GM23338 (cell line): ENCODE results near the gene PIK3CB. TPM values are rescaled to one million over a fixed set of nuclear protein-coding genes. Genes with fewer than 3 reads are reported as not detected.

Experiments
- ATAC-seq: fragments of 200-7000 bp; cut with Tn5 transposase; 3 replicates; pipeline ENCODE4 v1.9.1; 2020
- DNase-seq: peaks from one replicate; pipeline ENCODE4 v3.0.0-alpha.2; 2015; ENCODE audit warnings: low spot score
- H2AFZ ChIP-seq: fragments of 200-600 bp; sonication (generic); 2 replicates; pipeline ENCODE4 v1.8.0; 2016; ENCODE audit warnings: antibody characterized with exemption, mild to moderate bottlenecking, moderate library complexity
- H3F3A ChIP-seq: fragments of 200-600 bp; sonication (generic); replicated peaks from 2 replicates; pipeline ENCODE4 v1.8.0; 2017; ENCODE audit warnings: antibody characterized with exemption, mixed run types, low read depth
- H3K27ac ChIP-seq: fragments of 200-600 bp; sonication (generic); 2 replicates; pipeline ENCODE4 v1.6.1; 2016; ENCODE audit warnings: low read depth
- H3K27me3 ChIP-seq: fragments of 200-600 bp; sonication (generic); 2 replicates; pipeline ENCODE4 v1.8.0; 2016; ENCODE audit warnings: mild to moderate bottlenecking, mixed run types, moderate library complexity; ENCODE audit not compliant: insufficient read depth
- H3K36me3 ChIP-seq: fragments of 200-600 bp; sonication (generic); 2 replicates; pipeline ENCODE4 v1.8.0; 2016; ENCODE audit warnings: mild to moderate bottlenecking; ENCODE audit not compliant: insufficient read depth
- H3K4me1 ChIP-seq: fragments of 200-600 bp; sonication (generic); 2 replicates; pipeline ENCODE4 v1.8.0; 2016; ENCODE audit warnings: mild to moderate bottlenecking, moderate library complexity; ENCODE audit not compliant: insufficient read depth
- H3K4me2 ChIP-seq: fragments of 200-600 bp; sonication (generic); 2 replicates; pipeline ENCODE4 v1.7.1; 2017; ENCODE audit warnings: mixed run types
- H3K4me3 ChIP-seq: fragments of 200-600 bp; sonication (generic); 2 replicates; pipeline ENCODE4 v1.6.1; 2016; ENCODE audit warnings: mixed run types
- H3K79me2 ChIP-seq: fragments of 200-600 bp; sonication (generic); replicated peaks from 2 replicates; pipeline ENCODE4 v1.8.0; 2017; ENCODE audit warnings: mild to moderate bottlenecking; ENCODE audit not compliant: insufficient read depth
- H3K9me2 ChIP-seq: fragments of 200-600 bp; sonication (generic); 2 replicates; pipeline ENCODE4 v1.8.0; 2017; ENCODE audit not compliant: insufficient read depth
- H4K20me1 ChIP-seq: fragments of 200-600 bp; sonication (generic); replicated peaks from 2 replicates; pipeline ENCODE4 v1.8.0; 2017; ENCODE audit warnings: mild to moderate bottlenecking; ENCODE audit not compliant: insufficient read depth
- H3K27ac Mint-ChIP-seq: 2 replicates; pipeline ENCODE4 v1.8.0; 2020; ENCODE audit warnings: inconsistent platforms, mild to moderate bottlenecking, moderate library complexity, mixed read lengths
- H3K27me3 Mint-ChIP-seq: 3 replicates; pipeline ENCODE4 v1.8.0; 2022; ENCODE audit warnings: low read depth, mild to moderate bottlenecking, moderate library complexity, mixed read lengths, inconsistent platforms; ENCODE audit not compliant: insufficient read depth, poor library complexity
- H3K36me3 Mint-ChIP-seq: 3 replicates; pipeline ENCODE4 v1.8.0; 2021; ENCODE audit warnings: low read depth, mild to moderate bottlenecking, inconsistent platforms, moderate library complexity, mixed read lengths
- H3K4me1 Mint-ChIP-seq: 3 replicates; pipeline ENCODE4 v1.8.0; 2020; ENCODE audit warnings: mild to moderate bottlenecking, inconsistent platforms, mixed read lengths
- H3K4me3 Mint-ChIP-seq: 3 replicates; pipeline ENCODE4 v1.8.0; 2021; ENCODE audit warnings: moderate library complexity, mild to moderate bottlenecking, inconsistent platforms, mixed read lengths
- H3K9me3 Mint-ChIP-seq: 3 replicates; pipeline ENCODE4 v1.8.0; 2020; ENCODE audit warnings: moderate library complexity, mild to moderate bottlenecking, inconsistent platforms, mixed read lengths
- CTCF ChIP-seq, 2 experiments: fragments of 200-600 bp in 1 of 2; sonication (generic) in 1 of 2; conservative IDR thresholded peaks; 2 replicates each; pipeline versions ENCODE4 v1.5.1 to v1.6.1; 2016 to 2017; ENCODE audit warnings: antibody characterized with exemption in 2 of 2, low read depth in 2 of 2, mild to moderate bottlenecking in 2 of 2, moderate library complexity in 1 of 2
- EZH2 ChIP-seq: fragments of 200-600 bp; sonication (generic); IDR thresholded peaks from one replicate; pipeline ENCODE4 v1.8.0; 2017; ENCODE audit warnings: antibody characterized with exemption, mild to moderate bottlenecking, low read depth; ENCODE audit not compliant: unreplicated experiment
- EZH2phosphoT487 ChIP-seq: fragments of 200-600 bp; sonication (generic); IDR thresholded peaks from one replicate; pipeline ENCODE4 v1.8.1; 2018; ENCODE audit warnings: antibody characterized with exemption; ENCODE audit not compliant: unreplicated experiment
- NANOG ChIP-seq: IDR thresholded peaks from 2 replicates; pipeline ENCODE4 v1.6.1; 2016; ENCODE audit warnings: antibody characterized with exemption, borderline replicate concordance
- POLR2AphosphoS5 ChIP-seq: IDR thresholded peaks from 2 replicates; pipeline ENCODE4 v1.6.1; 2016; ENCODE audit warnings: antibody characterized with exemption, low read depth
- REST ChIP-seq: IDR thresholded peaks from one replicate; pipeline ENCODE4 v1.6.1; 2018; ENCODE audit warnings: antibody characterized with exemption; ENCODE audit not compliant: unreplicated experiment
- STAT1 ChIP-seq: IDR thresholded peaks from one replicate; pipeline ENCODE4 v1.6.1; 2016; ENCODE audit warnings: antibody characterized with exemption; ENCODE audit not compliant: unreplicated experiment
- ZNF114 ChIP-seq: fragments of 250-450 bp; sonication (Bioruptor Pico); IDR thresholded peaks from 2 replicates; pipeline ENCODE4 v1.5.0; 2020; ENCODE audit warnings: mild to moderate bottlenecking, moderate library complexity
- ZNF331 ChIP-seq: fragments of 250-450 bp; sonication (Bioruptor Pico); IDR thresholded peaks from 2 replicates; pipeline ENCODE4 v1.5.0; 2020; ENCODE audit warnings: low read depth, mild to moderate bottlenecking, moderate library complexity
- ZNF462 ChIP-seq: fragments of 250-450 bp; sonication (Bioruptor Pico); IDR thresholded peaks from 2 replicates; pipeline ENCODE4 v1.5.0; 2020; ENCODE audit warnings: mild to moderate bottlenecking, moderate library complexity
- polyA plus RNA-seq: library from polyadenylated mRNA; unstranded; fragments of >200 nt; fragmentation: Nextera tagmentation; extraction: Ambion mirVana; gene quantifications from 2 replicates; pipeline ENCODE4 v1.2.1, GENCODE V29; 2016
- total RNA-seq: library from RNA; depleted of rRNA; stranded (reverse); fragments of >200 nt; shearing (Covaris generic); gene quantifications from 2 replicates; pipeline ENCODE4 v1.2.3, GENCODE V29; 2014

Gene PIK3CB
- total and polyA plus RNA-seq, 2 experiments from 2014 or later, result 13.3 to 32.4 TPM

- DNase-seq (no peak), ATAC-seq (no peak)
- no peaks in the 10 kb centered on the region for H3K27me3 ChIP-seq
- no peak overlapping the region for H3K4me2 ChIP-seq
- H3K4me1 Mint-ChIP-seq, result no peaks in the 10 kb centered on the region
- TF ChIP-seq EZH2 (no peak), STAT1 (no peak), POLR2AphosphoS5 (no peak), REST (no peak), ZNF114 (CRISPR knock-in tag) (no peak)
- no peak overlapping the region for H2AFZ ChIP-seq
- H3K4me1 ChIP-seq, result no peaks in the 10 kb centered on the region
- no peaks in the 10 kb centered on the region for H3K36me3 ChIP-seq
- no peak overlapping the region for H3K27ac Mint-ChIP-seq
- H3K36me3 Mint-ChIP-seq, result peaks cover 4% of the 10 kb centered on the region
- H3K27me3 Mint-ChIP-seq, result no peaks in the 10 kb centered on the region
- H3F3A ChIP-seq, result no peaks in the 10 kb centered on the region
- H3K79me2 ChIP-seq, result peaks cover 94% of the 10 kb centered on the region
- H3K9me2 ChIP-seq, result no peaks in the 10 kb centered on the region
- H3K4me3 Mint-ChIP-seq, result no peak overlapping the region
- H3K9me3 Mint-ChIP-seq, result no peaks in the 10 kb centered on the region
- H3K4me3 ChIP-seq, result no peak overlapping the region
- H4K20me1 ChIP-seq, result peaks cover 10% of the 10 kb centered on the region
- H3K27ac ChIP-seq, result no peak overlapping the region
Measured at GRCh38 chr3:138812806-138813205, 21.9 kb downstream of the PIK3CB start.

GRCh38 chr3:138809500-138810256, 25.1 kb downstream of the PIK3CB start:
- ATAC-seq, result no peak
- no peak for TF ChIP-seq NANOG
- no peak for TF ChIP-seq ZNF462 (CRISPR knock-in tag)
- TF ChIP-seq STAT1, result no peak
- no peak for TF ChIP-seq CTCF (conservative IDR thresholded peaks at IDR 0.05; ENCODE audit: low read depth in 2 of 2)
- TF ChIP-seq ZNF331, result no peak
- TF ChIP-seq EZH2phosphoT487, result no peak

More at GRCh38 chr3:138809500-138810256, 25.1 kb downstream of the PIK3CB start:
- H3K36me3 ChIP-seq, result no peaks in the 10 kb centered on the region
- H3K4me1 Mint-ChIP-seq, result no peaks in the 10 kb centered on the region
- no peaks in the 10 kb centered on the region for H3F3A ChIP-seq
- peaks cover 4% of the 10 kb centered on the region for H3K36me3 Mint-ChIP-seq
- H3K9me2 ChIP-seq, result no peaks in the 10 kb centered on the region
- no peaks in the 10 kb centered on the region for H3K27me3 ChIP-seq
- H3K27ac Mint-ChIP-seq, result no peak overlapping the region
- no peak overlapping the region for H2AFZ ChIP-seq
- H3K4me2 ChIP-seq, result no peak overlapping the region
- H3K79me2 ChIP-seq, result peaks cover 95% of the 10 kb centered on the region
- H4K20me1 ChIP-seq, result peaks cover 10% of the 10 kb centered on the region
- H3K4me1 ChIP-seq, result no peaks in the 10 kb centered on the region
- no peaks in the 10 kb centered on the region for H3K27me3 Mint-ChIP-seq
- no peak for DNase-seq
- no peak overlapping the region for H3K27ac ChIP-seq
- no peak overlapping the region for H3K4me3 Mint-ChIP-seq
- no peaks in the 10 kb centered on the region for H3K9me3 Mint-ChIP-seq
- no peak overlapping the region for H3K4me3 ChIP-seq
